A549 (cell line): ENCODE measurements around the gene HOXB8.

Experiments used
- CBX8 ChIP-seq: fragments of 200-600 bp; sonication (generic); IDR thresholded peaks from 2 replicates; pipeline ENCODE4 v1.6.1; 2016
- CTCF ChIP-seq: fragments of >200 bp; sonication (Bioruptor Twin); formaldehyde crosslinking; IDR thresholded peaks from 3 replicates; pipeline ENCODE4 v1.5.1; 2016
- KDM1A ChIP-seq: fragments of 200-600 bp; sonication (generic); IDR thresholded peaks from 2 replicates; pipeline ENCODE4 v1.6.1; 2016; ENCODE audit warnings: low read depth, mild to moderate bottlenecking
- POLR2A ChIP-seq: IDR thresholded peaks from 2 replicates; pipeline ENCODE4 v1.6.1; 2012; ENCODE audit warnings: mild to moderate bottlenecking, low read length
- SMC3 ChIP-seq: fragments of >200 bp; sonication (Bioruptor Twin); formaldehyde crosslinking; IDR thresholded peaks from 3 replicates; pipeline ENCODE4 v1.6.1; 2018; ENCODE audit warnings: inconsistent platforms
- SREBF2 ChIP-seq: fragments of 450-650 bp; IDR thresholded peaks from 2 replicates; pipeline ENCODE4 v1.6.1; 2014; ENCODE audit warnings: mild to moderate bottlenecking, moderate library complexity
- ZC3H11A ChIP-seq: fragments of 450-650 bp; IDR thresholded peaks from 2 replicates; pipeline ENCODE4 v1.6.1; 2014; ENCODE audit warnings: antibody characterized with exemption, mild to moderate bottlenecking
- TF ChIP-seq, protein P1 (sequence below): fragments of 450-650 bp; IDR thresholded peaks from 2 replicates; pipeline ENCODE4 v1.6.1; 2014; ENCODE audit warnings: antibody characterized with exemption
- TF ChIP-seq, protein P2 (sequence below): fragments of 150-350 bp; IDR thresholded peaks from 2 replicates; pipeline ENCODE4 v1.6.1; 2014; ENCODE audit warnings: low read depth, mild to moderate bottlenecking, low read length

GRCh38 chr17:48587276-48588073 lies 27.6 kb downstream of the HOXB8 start:
- TF ChIP-seq POLR2A: no peak
- TF ChIP-seq ZC3H11A: no peak
- TF ChIP-seq, protein P1, sequence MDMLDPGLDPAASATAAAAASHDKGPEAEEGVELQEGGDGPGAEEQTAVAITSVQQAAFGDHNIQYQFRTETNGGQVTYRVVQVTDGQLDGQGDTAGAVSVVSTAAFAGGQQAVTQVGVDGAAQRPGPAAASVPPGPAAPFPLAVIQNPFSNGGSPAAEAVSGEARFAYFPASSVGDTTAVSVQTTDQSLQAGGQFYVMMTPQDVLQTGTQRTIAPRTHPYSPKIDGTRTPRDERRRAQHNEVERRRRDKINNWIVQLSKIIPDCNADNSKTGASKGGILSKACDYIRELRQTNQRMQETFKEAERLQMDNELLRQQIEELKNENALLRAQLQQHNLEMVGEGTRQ: no peak
- TF ChIP-seq CTCF: no peak
- TF ChIP-seq CBX8: no peak
- TF ChIP-seq, protein P2, sequence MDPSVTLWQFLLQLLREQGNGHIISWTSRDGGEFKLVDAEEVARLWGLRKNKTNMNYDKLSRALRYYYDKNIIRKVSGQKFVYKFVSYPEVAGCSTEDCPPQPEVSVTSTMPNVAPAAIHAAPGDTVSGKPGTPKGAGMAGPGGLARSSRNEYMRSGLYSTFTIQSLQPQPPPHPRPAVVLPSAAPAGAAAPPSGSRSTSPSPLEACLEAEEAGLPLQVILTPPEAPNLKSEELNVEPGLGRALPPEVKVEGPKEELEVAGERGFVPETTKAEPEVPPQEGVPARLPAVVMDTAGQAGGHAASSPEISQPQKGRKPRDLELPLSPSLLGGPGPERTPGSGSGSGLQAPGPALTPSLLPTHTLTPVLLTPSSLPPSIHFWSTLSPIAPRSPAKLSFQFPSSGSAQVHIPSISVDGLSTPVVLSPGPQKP: no peak
- TF ChIP-seq KDM1A: no peak
- no peak for TF ChIP-seq SREBF2
- TF ChIP-seq SMC3: no peak
